Hematopoietic multipotent progenitor cell treated with erythropoietin and hydrocortisone succinate and interleukin-3 and kit ligand, for 4 days (in vitro differentiated cells): ENCODE measurements around the gene CPEB2.

ENCODE experiments used
- DNase-seq: peaks from one replicate; pipeline ENCODE4 v3.0.0-alpha.2; 2015

CPEB2 gene

GRCh38 chr4:15011166-15011565, 8.9 kb downstream of the CPEB2 start:
- no peak for DNase-seq

GRCh38 chr4:15012017-15012788, 9.9 kb downstream of the CPEB2 start:
- no peak for DNase-seq

GRCh38 chr4:15013585-15013984, 11.3 kb downstream of the CPEB2 start:
- no peak for DNase-seq

- no peak for DNase-seq
Observed at GRCh38 chr4:15015170-15015569, 12.9 kb downstream of the CPEB2 start.

GRCh38 chr4:15018361-15018760, 16.1 kb downstream of the CPEB2 start:
- no peak for DNase-seq

GRCh38 chr4:15020502-15021286, 18.4 kb downstream of the CPEB2 start:
- DNase-seq = no peak

GRCh38 chr4:15021311-15021710, 19.0 kb downstream of the CPEB2 start:
- DNase-seq = no peak

- no peak for DNase-seq
Observed at GRCh38 chr4:15021946-15022345, 19.7 kb downstream of the CPEB2 start.

- DNase-seq = no peak
Observed at GRCh38 chr4:15024386-15024785, 22.1 kb downstream of the CPEB2 start.

- no peak for DNase-seq
Observed at GRCh38 chr4:15025693-15026092, 23.4 kb downstream of the CPEB2 start.

- no peak for DNase-seq
Observed at GRCh38 chr4:15027921-15028435, 25.7 kb downstream of the CPEB2 start.

GRCh38 chr4:15031197-15031596, 28.9 kb downstream of the CPEB2 start:
- no peak for DNase-seq

GRCh38 chr4:15031993-15032675, 29.9 kb downstream of the CPEB2 start:
- DNase-seq = no peak

GRCh38 chr4:15034071-15034764, 31.9 kb downstream of the CPEB2 start:
- no peak for DNase-seq

- no peak for DNase-seq
Observed at GRCh38 chr4:15035159-15035558, 32.9 kb downstream of the CPEB2 start.

GRCh38 chr4:15037923-15038541, 35.8 kb downstream of the CPEB2 start:
- DNase-seq = no peak

- no peak for DNase-seq
Observed at GRCh38 chr4:15040916-15041463, 38.7 kb downstream of the CPEB2 start.

- no peak for DNase-seq
Observed at GRCh38 chr4:15042529-15043167, 40.4 kb downstream of the CPEB2 start.

GRCh38 chr4:15043226-15043625, 40.9 kb downstream of the CPEB2 start:
- DNase-seq = peak; percentile 22

- DNase-seq = no peak
Observed at GRCh38 chr4:15043922-15044321, 41.6 kb downstream of the CPEB2 start.

GRCh38 chr4:15054541-15054940, 52.3 kb downstream of the CPEB2 start:
- DNase-seq = no peak

GRCh38 chr4:15060213-15060612, 57.9 kb downstream of the CPEB2 start:
- DNase-seq = no peak
